ENCODE results near the gene TNFAIP8.

TNFAIP8 gene

DNA sequence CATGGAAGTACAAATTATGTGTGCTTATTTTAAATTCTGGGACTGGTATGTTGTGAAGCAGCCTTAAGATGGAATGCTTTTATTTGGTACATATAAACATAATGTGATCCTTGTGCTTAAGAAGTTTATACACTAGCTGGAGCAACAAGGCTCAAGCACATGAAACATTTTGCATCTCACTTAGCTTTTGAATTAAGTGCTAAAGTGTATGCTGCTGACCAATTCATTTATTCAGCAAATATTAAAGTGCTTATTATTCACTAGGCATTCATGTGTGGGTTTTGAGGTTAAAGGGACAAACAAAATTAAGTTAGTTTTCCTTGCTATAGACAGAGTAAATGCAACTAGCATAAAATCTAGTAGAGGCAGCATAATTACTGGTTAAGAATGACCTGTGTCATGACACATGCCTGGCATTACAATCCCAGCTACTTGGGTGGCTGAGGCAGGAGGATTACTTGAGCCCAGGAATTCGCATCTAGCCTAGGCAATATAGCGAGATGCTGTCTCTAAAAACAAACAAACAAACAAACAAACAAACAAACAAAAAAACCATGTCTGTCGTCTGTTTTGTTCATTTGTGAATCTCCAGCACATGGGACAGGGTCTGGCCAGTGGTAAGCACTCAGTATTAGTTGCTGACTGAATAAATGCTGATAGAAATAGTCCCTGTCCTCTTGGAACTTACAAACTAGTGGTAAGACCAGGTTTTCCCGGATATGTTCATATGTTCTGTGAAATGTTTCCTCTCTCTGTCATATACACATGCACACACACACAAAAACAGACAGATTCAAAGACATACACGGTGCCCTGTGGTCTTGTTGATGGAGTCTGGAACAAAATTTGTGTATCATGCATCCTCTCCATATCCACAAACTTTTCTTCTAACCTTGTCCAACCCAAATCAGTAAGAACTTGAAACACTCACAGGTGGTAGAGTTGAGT lies 41.9 kb upstream of the TNFAIP8 start:
- no peak for DNase-seq (ENCODE audit: low read depth, low spot score)
- TF ChIP-seq, protein P1, sequence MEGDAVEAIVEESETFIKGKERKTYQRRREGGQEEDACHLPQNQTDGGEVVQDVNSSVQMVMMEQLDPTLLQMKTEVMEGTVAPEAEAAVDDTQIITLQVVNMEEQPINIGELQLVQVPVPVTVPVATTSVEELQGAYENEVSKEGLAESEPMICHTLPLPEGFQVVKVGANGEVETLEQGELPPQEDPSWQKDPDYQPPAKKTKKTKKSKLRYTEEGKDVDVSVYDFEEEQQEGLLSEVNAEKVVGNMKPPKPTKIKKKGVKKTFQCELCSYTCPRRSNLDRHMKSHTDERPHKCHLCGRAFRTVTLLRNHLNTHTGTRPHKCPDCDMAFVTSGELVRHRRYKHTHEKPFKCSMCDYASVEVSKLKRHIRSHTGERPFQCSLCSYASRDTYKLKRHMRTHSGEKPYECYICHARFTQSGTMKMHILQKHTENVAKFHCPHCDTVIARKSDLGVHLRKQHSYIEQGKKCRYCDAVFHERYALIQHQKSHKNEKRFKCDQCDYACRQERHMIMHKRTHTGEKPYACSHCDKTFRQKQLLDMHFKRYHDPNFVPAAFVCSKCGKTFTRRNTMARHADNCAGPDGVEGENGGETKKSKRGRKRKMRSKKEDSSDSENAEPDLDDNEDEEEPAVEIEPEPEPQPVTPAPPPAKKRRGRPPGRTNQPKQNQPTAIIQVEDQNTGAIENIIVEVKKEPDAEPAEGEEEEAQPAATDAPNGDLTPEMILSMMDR (IDR thresholded peaks at IDR 0.05; ENCODE audit: low read depth, low read length): no peak
- in situ Hi-C loops (cut with HindIII; ENCODE audit: low sequenced_read_pairs): no loop called here
- H3K4me3 ChIP-seq (ENCODE audit: low read depth, low read length): no peak overlapping the region

DNA sequence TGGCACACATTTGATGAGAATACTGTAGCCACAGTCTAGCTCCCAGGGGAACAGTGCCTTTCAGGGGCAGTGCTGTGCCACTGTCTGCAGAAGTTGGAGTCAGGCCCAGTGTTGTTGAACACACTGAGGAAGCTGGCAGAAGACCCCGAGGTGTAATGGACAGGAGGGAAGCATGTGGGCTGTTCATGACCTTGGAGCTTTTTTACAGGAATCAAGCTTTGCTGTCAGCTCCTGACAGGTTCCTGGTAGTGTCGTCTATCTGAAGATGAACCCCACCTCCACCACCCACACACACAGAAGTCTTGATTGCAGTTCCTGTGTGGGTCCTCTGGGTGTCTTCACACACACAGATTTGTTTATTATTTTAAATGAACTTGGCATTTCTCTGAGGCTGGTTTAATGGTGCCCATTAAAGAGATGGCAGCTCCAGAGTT lies 40.3 kb upstream of the TNFAIP8 start:
- in situ Hi-C loops (cut with HindIII; ENCODE audit: low sequenced_read_pairs): no loop called here
- TF ChIP-seq, protein P1 (IDR thresholded peaks at IDR 0.05; ENCODE audit: low read depth, low read length): peak; percentile 23
- DNase-seq (ENCODE audit: low read depth, low spot score): no peak
- no peak overlapping the region for H3K4me3 ChIP-seq (ENCODE audit: low read depth, low read length)

DNA sequence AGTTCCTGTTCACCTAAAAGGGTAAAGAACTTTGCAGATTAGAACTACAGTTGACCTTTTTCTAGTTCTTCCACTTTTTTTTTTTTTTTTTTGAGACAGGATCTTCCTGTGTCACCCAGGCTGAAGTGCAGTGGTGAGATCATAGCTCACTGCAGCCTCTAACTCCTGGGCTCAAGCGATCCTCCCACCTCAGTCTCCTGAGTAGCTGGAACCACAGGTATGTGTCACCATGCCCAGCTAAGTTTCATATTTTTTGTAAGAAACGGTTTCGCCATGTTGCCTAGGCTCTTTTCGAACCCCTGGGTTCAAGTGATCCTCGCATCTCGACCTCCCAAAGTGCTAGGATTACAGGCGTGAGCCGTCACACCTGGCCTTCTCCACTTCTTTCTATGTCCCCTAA lies 39.7 kb upstream of the TNFAIP8 start:
- DNase-seq (ENCODE audit: low read depth, low spot score): no peak
- in situ Hi-C loops (cut with HindIII; ENCODE audit: low sequenced_read_pairs): no loop called here
- H3K4me3 ChIP-seq (ENCODE audit: low read depth, low read length): no peak overlapping the region
- TF ChIP-seq, protein P1 (IDR thresholded peaks at IDR 0.05; ENCODE audit: low read depth, low read length): no peak

DNA sequence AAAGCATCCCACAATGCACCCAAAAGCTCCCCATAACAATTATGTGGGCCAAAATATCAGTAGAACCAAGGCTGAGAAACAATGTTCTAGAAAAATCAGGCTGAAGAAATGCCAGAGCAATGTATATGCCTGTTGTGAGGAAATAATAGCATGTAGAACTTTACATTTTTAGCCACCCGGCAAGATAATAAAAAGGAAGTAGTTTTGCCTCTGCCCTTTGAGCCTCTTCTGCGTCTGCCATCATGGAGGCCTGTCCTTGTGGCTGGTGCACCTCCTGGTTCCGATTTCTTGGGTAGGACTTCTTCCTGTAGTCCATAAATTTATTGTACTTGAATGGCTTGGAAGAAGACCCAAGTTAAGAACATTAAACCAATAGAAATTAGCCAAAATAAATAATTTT lies 38.9 kb upstream of the TNFAIP8 start:
- in situ Hi-C loops (cut with HindIII; ENCODE audit: low sequenced_read_pairs): no loop called here
- DNase-seq (ENCODE audit: low read depth, low spot score): no peak
- TF ChIP-seq, protein P1 (IDR thresholded peaks at IDR 0.05; ENCODE audit: low read depth, low read length): no peak
- H3K4me3 ChIP-seq (ENCODE audit: low read depth, low read length): no peak overlapping the region

DNA sequence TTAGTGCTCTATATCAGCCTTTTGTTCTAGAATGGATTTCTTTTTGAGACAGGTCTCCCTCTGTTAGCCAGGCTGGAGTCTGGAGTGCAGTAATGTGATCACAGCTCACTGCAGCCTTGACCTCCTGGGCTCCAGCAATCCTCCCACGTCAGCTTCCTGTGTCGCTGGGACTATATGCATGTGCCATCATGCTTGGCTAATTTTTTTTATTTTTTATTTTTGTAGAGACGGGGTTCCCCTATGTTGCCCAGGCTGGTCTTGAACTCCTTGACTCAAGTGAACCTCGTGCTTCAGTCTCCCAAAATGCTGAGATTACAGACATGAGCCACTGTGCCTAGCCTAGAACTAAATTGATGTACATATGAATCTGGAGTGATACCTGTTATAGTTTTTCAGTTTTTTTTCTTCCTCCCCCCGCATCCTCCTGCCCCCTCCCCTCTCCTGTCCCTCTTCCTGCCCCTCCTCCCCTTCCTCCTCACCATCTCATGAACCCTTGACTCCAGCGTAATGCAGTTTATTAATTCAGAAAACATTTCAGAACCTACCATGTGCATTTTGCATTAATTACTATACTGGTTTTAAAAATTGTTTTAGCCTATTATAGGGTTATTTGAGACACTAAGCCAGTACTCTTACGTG lies 37.4 kb upstream of the TNFAIP8 start:
- in situ Hi-C loops (cut with HindIII; ENCODE audit: low sequenced_read_pairs): no loop called here
- TF ChIP-seq, protein P1 (IDR thresholded peaks at IDR 0.05; ENCODE audit: low read depth, low read length): no peak
- H3K4me3 ChIP-seq (ENCODE audit: low read depth, low read length): no peak overlapping the region
- DNase-seq (ENCODE audit: low read depth, low spot score): no peak

DNA sequence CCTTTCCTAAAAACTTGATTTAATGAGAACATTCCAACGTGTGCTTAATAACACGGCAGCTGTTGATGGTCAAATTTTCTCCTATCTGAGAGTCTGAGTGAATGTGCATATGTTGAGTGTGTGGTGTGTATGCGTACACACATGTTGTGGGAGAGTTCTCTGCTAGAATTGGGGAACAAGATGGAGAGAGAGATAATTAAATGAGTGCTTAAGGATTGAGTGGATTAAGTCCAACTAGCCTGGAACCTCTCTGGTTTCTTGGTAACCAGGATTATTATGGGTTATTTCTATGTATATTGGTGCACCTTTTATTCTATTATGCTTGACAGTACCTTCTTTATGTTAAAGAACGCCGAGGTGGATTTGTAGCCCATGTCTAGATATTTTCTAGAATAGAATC lies 36.4 kb upstream of the TNFAIP8 start:
- TF ChIP-seq, protein P1 (IDR thresholded peaks at IDR 0.05; ENCODE audit: low read depth, low read length): no peak
- H3K4me3 ChIP-seq (ENCODE audit: low read depth, low read length): no peak overlapping the region
- DNase-seq (ENCODE audit: low read depth, low spot score): no peak
- in situ Hi-C loops (cut with HindIII; ENCODE audit: low sequenced_read_pairs): no loop called here
